ENCODE results near the gene DBET.

DNA sequence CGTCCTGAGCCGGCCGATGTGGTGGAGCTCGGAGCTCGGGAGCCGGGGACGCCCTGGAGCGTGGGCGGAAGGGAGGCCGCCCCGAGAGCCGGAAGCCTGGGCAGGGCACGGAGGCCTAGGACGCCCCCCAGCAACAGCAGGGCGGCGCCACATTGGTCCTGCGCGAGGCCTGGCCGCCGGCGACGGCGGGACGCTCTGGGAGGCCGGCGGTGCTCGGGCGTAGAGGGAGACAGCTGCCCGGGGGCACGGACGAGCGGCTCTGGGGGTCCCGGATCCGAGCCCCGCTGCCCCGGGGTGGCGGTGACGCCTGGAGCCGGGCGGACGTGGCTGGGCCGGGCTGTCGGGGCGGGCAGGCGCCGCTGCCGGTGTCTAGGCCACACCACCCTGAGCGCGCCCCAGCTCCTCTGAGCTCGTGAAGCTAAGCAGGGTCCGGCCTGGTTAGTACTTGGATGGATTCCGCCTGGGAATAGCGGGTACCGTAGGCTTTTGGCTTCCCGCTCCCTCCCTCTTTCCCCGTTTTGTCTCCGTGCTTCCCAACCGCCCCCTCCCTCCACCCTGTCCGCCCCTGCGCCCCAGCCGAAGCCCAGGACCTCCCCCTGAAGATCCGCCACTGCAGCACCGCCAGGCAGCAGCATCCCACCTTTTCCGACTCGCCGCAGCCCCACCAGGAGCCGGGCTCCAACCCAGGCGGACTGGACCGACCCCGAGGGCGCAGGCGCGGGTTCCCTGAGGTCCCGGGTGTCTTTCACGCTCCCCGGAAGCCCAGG, 49.3 kb upstream of the DBET start:
- TF ChIP-seq, protein P1, sequence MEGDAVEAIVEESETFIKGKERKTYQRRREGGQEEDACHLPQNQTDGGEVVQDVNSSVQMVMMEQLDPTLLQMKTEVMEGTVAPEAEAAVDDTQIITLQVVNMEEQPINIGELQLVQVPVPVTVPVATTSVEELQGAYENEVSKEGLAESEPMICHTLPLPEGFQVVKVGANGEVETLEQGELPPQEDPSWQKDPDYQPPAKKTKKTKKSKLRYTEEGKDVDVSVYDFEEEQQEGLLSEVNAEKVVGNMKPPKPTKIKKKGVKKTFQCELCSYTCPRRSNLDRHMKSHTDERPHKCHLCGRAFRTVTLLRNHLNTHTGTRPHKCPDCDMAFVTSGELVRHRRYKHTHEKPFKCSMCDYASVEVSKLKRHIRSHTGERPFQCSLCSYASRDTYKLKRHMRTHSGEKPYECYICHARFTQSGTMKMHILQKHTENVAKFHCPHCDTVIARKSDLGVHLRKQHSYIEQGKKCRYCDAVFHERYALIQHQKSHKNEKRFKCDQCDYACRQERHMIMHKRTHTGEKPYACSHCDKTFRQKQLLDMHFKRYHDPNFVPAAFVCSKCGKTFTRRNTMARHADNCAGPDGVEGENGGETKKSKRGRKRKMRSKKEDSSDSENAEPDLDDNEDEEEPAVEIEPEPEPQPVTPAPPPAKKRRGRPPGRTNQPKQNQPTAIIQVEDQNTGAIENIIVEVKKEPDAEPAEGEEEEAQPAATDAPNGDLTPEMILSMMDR (IDR thresholded peaks at IDR 0.05), result no peak
- TF ChIP-seq EZH2 (IDR thresholded peaks at IDR 0.05) (peak; percentile 69), EZH2phosphoT487 (IDR thresholded peaks at IDR 0.05) (no peak)

Measured in neural progenitor cell (in vitro differentiated cells).